Mesothelial cell of epicardium (in vitro differentiated cells): Measurements from ENCODE around the gene CAMKK1. TPM values are rescaled to one million over a fixed set of nuclear protein-coding genes. Genes with fewer than 3 reads are reported as not detected.
"Not testable (repeated sequence)": the region's sequence is repeated elsewhere in the genome, so short reads cannot be mapped to it uniquely, and the experiment has no call there.

Experiments
- DNase-seq, 2 experiments: peaks; one replicate each; pipeline ENCODE4 v3.0.0; 2021; ENCODE audit warnings: low spot score in 2 of 2; ENCODE audit not compliant: unreplicated experiment in 2 of 2
- H3K27ac Mint-ChIP-seq: 2 replicates; pipeline ENCODE4 v1.8.0; 2021; ENCODE audit warnings: mixed read lengths
- H3K27me3 Mint-ChIP-seq: 2 replicates; pipeline ENCODE4 v1.8.0; 2021; ENCODE audit warnings: low read depth, mixed read lengths
- H3K36me3 Mint-ChIP-seq: 2 replicates; pipeline ENCODE4 v1.8.0; 2021; ENCODE audit warnings: mixed read lengths
- H3K4me1 Mint-ChIP-seq: 2 replicates; pipeline ENCODE4 v1.8.0; 2021; ENCODE audit warnings: mixed read lengths
- H3K4me3 Mint-ChIP-seq: 2 replicates; pipeline ENCODE4 v1.8.0; 2021; ENCODE audit warnings: mild to moderate bottlenecking, moderate library complexity, mixed read lengths
- H3K9me3 Mint-ChIP-seq: 2 replicates; pipeline ENCODE4 v1.8.0; 2021; ENCODE audit warnings: mixed read lengths
- total RNA-seq: library from RNA; stranded (reverse); gene quantifications from 3 replicates; pipeline ENCODE4 v1.2.1, GENCODE V29; 2021
- TF ChIP-seq, protein P1 (sequence below): fragments of 200-600 bp; sonication (generic); IDR thresholded peaks from one replicate; pipeline ENCODE4 v1.5.0; 2021; ENCODE audit warnings: antibody characterized with exemption; ENCODE audit not compliant: unreplicated experiment

CAMKK1 gene
- total RNA-seq, 1 donor from 2014 or later: 4.3 TPM

- H3K36me3 Mint-ChIP-seq: peaks cover 10% of the 10 kb centered on the region
- TF ChIP-seq, protein P1, sequence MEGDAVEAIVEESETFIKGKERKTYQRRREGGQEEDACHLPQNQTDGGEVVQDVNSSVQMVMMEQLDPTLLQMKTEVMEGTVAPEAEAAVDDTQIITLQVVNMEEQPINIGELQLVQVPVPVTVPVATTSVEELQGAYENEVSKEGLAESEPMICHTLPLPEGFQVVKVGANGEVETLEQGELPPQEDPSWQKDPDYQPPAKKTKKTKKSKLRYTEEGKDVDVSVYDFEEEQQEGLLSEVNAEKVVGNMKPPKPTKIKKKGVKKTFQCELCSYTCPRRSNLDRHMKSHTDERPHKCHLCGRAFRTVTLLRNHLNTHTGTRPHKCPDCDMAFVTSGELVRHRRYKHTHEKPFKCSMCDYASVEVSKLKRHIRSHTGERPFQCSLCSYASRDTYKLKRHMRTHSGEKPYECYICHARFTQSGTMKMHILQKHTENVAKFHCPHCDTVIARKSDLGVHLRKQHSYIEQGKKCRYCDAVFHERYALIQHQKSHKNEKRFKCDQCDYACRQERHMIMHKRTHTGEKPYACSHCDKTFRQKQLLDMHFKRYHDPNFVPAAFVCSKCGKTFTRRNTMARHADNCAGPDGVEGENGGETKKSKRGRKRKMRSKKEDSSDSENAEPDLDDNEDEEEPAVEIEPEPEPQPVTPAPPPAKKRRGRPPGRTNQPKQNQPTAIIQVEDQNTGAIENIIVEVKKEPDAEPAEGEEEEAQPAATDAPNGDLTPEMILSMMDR: peak; percentile 98
- H3K4me1 Mint-ChIP-seq: peaks cover 16% of the 10 kb centered on the region
These were observed 47.0 kb downstream of the CAMKK1 start, which contains the start of gene NCBP3 for GRCh38 chr17:3845621-3846436. NCBP3 (minus strand) TSS chr17:3846246; CDS start chr17:3846223, 23 bp downstream.

GRCh38 chr17:3845291-3845620 lies 47.6 kb downstream of the CAMKK1 start:
- peaks cover 16% of the 10 kb centered on the region for H3K4me1 Mint-ChIP-seq
- no peak for DNase-seq
- TF ChIP-seq, protein P1: no peak

More at GRCh38 chr17:3845621-3846436, 47.0 kb downstream of the CAMKK1 start, which contains the start of gene NCBP3:
- peak; percentile 87 to 92 for DNase-seq
- Mint-ChIP-seq H3K27me3 (peaks cover 12% of the 10 kb centered on the region), H3K4me3 (peak within 1 kb of the TSS; percentile 96), H3K9me3 (no peaks in the 10 kb centered on the region), H3K27ac (peak within 1 kb of the TSS; percentile 97)

DNA sequence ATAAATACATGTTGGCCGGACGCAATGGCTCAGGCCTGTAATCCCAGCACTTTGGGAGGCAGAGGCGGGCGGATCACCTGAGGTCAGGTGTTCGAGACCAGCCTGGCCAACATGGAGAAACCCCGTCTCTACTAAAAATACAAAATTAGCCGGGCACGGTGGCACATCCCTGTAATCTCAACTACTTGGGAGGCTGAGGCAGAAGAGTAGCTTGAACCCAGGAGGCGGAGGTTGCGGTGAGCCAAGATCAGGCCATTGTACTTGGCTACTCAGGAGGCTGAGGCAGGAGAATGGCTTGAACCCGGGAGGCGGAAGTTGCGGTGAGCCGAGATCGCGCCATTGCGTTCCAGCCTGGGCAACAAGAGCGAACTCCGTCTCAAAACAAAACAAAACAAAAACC lies 48.3 kb downstream of the CAMKK1 start:
- H3K9me3 Mint-ChIP-seq: not testable (repeated sequence)

More at GRCh38 chr17:3845291-3845620, 47.6 kb downstream of the CAMKK1 start:
- H3K4me3 Mint-ChIP-seq: peak overlapping the region; percentile 96
- H3K27me3 Mint-ChIP-seq: peaks cover 8% of the 10 kb centered on the region
- H3K9me3 Mint-ChIP-seq: no peaks in the 10 kb centered on the region
- H3K36me3 Mint-ChIP-seq: peaks cover 13% of the 10 kb centered on the region
- H3K27ac Mint-ChIP-seq: peak overlapping the region; percentile 97

DNA sequence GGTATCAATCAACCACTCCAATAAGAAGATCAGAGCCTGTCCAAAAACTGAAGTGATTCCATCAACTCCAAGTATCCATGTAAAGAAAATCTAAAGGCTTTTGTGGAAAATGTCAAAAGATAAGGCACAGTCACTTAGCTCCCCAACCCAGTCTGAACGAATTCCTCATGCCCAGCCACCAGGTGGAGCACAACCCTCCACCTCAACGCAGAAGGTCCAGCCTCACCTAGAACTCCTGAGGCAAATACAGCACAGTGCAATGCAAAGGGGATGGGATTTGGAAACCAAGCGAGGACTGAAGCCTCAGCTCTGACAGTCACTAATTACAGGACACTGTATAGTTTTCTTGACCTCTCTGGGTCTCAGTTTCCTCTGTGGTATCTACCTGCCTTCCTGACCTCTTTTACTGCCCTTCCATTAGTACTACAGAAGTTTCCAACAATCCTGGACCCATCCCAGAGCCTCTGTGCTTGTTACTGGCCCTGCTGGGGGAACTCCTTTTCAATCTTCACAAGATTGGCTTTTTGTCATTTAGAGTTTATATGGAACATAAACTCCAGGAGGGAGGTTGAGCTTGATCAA lies 48.8 kb downstream of the CAMKK1 start:
- DNase-seq: no peak
- peaks cover 16% of the 10 kb centered on the region for H3K4me1 Mint-ChIP-seq
- H3K27me3 Mint-ChIP-seq: peaks cover 3% of the 10 kb centered on the region
- peaks cover 20% of the 10 kb centered on the region for H3K36me3 Mint-ChIP-seq
- H3K9me3 Mint-ChIP-seq: no peaks in the 10 kb centered on the region
- H3K27ac Mint-ChIP-seq: peak overlapping the region; percentile 57
- peak overlapping the region; percentile 96 for H3K4me3 Mint-ChIP-seq
- TF ChIP-seq, protein P1: no peak

More for the DNA sequence above, 48.3 kb downstream of the CAMKK1 start:
- DNase-seq, H3K27me3 Mint-ChIP-seq, H3K27ac Mint-ChIP-seq: not testable (repeated sequence)
- peaks cover 19% of the 10 kb centered on the region for H3K36me3 Mint-ChIP-seq
- peaks cover 16% of the 10 kb centered on the region for H3K4me1 Mint-ChIP-seq
- peak overlapping the region; percentile 96 for H3K4me3 Mint-ChIP-seq

DNA sequence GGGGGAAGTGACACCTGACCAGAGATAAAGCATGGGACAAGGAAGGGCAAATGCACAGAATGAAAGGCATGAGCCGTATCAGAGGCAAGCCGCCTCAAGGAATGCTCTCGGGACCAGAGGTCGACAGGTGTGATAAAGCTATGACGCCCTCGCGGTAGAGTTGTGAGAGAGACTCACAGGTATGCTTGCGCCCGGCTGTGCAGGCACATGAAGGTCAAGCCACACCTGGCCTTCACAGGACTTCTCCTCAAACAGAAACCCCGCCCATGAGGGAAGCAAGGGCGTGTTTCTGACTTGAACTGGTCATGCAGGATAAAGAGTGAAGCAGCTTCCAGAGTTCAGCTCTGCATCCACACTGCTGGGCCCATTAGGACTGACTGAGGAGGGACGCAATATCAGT lies 54.6 kb downstream of the CAMKK1 start:
- DNase-seq: no peak
- Mint-ChIP-seq H3K9me3 (no peaks in the 10 kb centered on the region), H3K4me3 (no peak overlapping the region), H3K36me3 (peaks cover 42% of the 10 kb centered on the region), H3K4me1 (no peaks in the 10 kb centered on the region), H3K27ac (no peak overlapping the region), H3K27me3 (no peaks in the 10 kb centered on the region)
- TF ChIP-seq, protein P1: no peak

DNA sequence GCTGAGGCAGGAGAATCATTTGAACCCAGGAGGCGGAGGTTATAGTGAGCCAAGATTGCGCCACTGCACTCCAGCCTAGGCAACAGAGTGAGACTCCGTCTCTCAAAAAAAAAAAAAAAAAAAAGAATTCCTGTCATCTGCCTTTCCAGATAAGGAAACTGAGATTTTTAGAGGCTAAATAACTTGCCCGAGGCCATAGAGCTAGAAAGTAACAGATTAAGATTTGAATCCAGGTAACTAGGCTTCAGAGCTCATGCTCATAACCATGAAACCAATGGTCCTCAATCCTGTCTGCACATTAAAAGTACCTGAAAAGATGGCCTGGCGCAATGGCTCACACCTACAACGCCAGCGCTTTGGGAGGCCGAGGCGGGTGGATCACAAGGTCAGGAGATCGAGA lies 56.3 kb downstream of the CAMKK1 start:
- Mint-ChIP-seq H3K27me3 (no peaks in the 10 kb centered on the region), H3K27ac (no peak overlapping the region), H3K36me3 (peaks cover 43% of the 10 kb centered on the region), H3K4me3 (no peak overlapping the region), H3K9me3 (no peaks in the 10 kb centered on the region), H3K4me1 (no peaks in the 10 kb centered on the region)
- TF ChIP-seq, protein P1: no peak
- no peak for DNase-seq
